Daoy (cell line): ENCODE data around the gene DGKB. TPM values are rescaled to one million over a fixed set of nuclear protein-coding genes. Genes with fewer than 3 reads are reported as not detected.
"Not testable (repeated sequence)": the region's sequence is repeated elsewhere in the genome, so short reads cannot be mapped to it uniquely, and the experiment has no call there.

ENCODE experiments used
- DNase-seq: peaks from one replicate; pipeline ENCODE4 v3.0.0-alpha.2; 2015; ENCODE audit warnings: low read depth
- total RNA-seq: library from RNA; depleted of rRNA; stranded (reverse); fragments of >200 nt; shearing (Covaris generic); gene quantifications from 2 replicates; pipeline ENCODE4 v1.2.3, GENCODE V29; 2014

Gene DGKB
- total RNA-seq, 1 experiment from 2014 or later: 0.11 TPM

- DNase-seq: no peak
Observed at GRCh38 chr7:14293434-14293833, 609.1 kb downstream of the DGKB start.

- no peak for DNase-seq
Observed at GRCh38 chr7:14292737-14293136, 609.8 kb downstream of the DGKB start.

- no peak for DNase-seq
Observed at GRCh38 chr7:14289957-14290356, 612.6 kb downstream of the DGKB start.

- no peak for DNase-seq
Observed at GRCh38 chr7:14288701-14289100, 613.9 kb downstream of the DGKB start.

- no peak for DNase-seq
Observed at GRCh38 chr7:14287398-14287797, 615.2 kb downstream of the DGKB start.

- peak; percentile 3 for DNase-seq
Observed at GRCh38 chr7:14286036-14286435, 616.5 kb downstream of the DGKB start.

- not testable (repeated sequence) for DNase-seq
Observed at GRCh38 chr7:14279065-14279871, 623.3 kb downstream of the DGKB start.

GRCh38 chr7:14275356-14275755 lies 627.2 kb downstream of the DGKB start:
- no peak for DNase-seq

- no peak for DNase-seq
Observed at GRCh38 chr7:14271441-14271840, 631.1 kb downstream of the DGKB start.

- DNase-seq: no peak
Observed at GRCh38 chr7:14270099-14270498, 632.5 kb downstream of the DGKB start.

GRCh38 chr7:14260011-14260410 lies 642.5 kb downstream of the DGKB start:
- no peak for DNase-seq

GRCh38 chr7:14258861-14259260 lies 643.7 kb downstream of the DGKB start:
- DNase-seq: no peak

GRCh38 chr7:14258441-14258840 lies 644.1 kb downstream of the DGKB start:
- no peak for DNase-seq

GRCh38 chr7:14252458-14252857 lies 650.1 kb downstream of the DGKB start:
- DNase-seq: no peak

- no peak for DNase-seq
Observed at GRCh38 chr7:14242175-14242574, 660.4 kb downstream of the DGKB start.

- DNase-seq: no peak
Observed at GRCh38 chr7:14236834-14237233, 665.7 kb downstream of the DGKB start.

- DNase-seq: no peak
Observed at GRCh38 chr7:14235056-14235455, 667.5 kb downstream of the DGKB start.

GRCh38 chr7:14233868-14234369 lies 668.6 kb downstream of the DGKB start:
- no peak for DNase-seq

- peak; percentile 39 for DNase-seq
Observed at GRCh38 chr7:14233076-14233867, 669.3 kb downstream of the DGKB start.

- DNase-seq: no peak
Observed at GRCh38 chr7:14229047-14229446, 673.5 kb downstream of the DGKB start.

GRCh38 chr7:14228341-14228740 lies 674.2 kb downstream of the DGKB start:
- DNase-seq: no peak

- no peak for DNase-seq
Observed at GRCh38 chr7:14226126-14226525, 676.4 kb downstream of the DGKB start.

- no peak for DNase-seq
Observed at GRCh38 chr7:14219125-14219524, 683.4 kb downstream of the DGKB start.
